Colon (tissue), 2 donors: ENCODE data around the gene PLXDC1.
"Not testable (repeated sequence)": the region's sequence is repeated elsewhere in the genome, so short reads cannot be mapped to it uniquely, and the experiment has no call there.

Experiments used
- FAIRE-seq: peaks from 2 replicates; lab custom pipeline; 2012; peaks lifted over from hg19 to GRCh38; lab: Jason Lieb, UNC
- donor health status: control.
- donor health status: control.

PLXDC1 gene

DNA sequence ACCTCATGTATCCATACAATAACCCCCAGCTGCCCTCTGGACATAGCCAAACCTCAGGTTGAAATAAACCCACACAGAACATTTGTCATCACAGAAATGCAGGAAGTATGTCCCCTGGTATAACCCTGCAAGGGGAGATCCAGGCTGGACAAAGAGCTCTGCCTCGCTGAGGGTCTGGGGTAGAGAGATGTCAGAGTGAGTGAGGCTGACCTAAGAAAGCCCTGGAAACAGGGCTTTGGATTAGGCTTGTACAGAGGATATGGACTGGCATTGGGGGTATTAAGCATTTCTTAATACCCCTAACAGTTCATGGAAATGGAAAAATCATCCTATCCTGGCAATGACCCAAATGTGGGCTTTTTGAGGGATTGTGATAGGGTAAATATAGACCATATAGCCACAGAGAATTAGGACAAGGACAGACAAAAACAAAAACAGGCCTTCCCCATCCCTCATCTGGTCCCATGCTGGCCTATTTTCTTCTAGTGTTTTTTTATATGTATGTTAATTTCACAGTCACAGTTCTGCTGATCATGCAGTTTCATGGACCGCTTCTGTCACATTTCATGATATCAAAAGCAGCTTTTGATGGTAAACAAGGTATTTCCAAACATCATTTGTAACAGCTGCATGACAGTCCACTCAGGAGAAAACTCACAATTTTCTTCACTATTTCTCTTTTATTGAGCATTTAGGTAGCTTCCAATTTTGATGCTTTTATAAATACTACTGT, 26.1 kb downstream of the PLXDC1 start:
- no peak for FAIRE-seq

DNA sequence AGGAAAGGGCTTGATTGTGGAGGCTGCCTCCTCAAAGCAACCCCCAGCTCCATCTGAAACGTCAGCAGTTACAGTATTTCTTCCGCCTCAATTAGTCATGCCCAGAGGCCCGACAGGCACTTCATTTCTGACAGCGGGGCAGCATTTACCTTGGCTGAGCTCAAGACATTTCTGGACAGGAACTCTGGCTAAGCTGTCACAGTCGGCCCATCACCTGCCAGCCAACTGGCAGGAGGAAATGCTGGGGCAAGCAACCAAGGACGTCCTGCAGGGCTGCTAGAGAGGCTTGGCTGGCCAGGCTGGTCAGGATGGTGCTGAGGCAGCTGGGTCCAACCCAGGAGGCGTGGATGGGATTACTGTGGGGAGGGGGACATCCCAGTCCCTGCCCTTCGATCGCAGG, 27.8 kb downstream of the PLXDC1 start:
- FAIRE-seq = no peak

DNA sequence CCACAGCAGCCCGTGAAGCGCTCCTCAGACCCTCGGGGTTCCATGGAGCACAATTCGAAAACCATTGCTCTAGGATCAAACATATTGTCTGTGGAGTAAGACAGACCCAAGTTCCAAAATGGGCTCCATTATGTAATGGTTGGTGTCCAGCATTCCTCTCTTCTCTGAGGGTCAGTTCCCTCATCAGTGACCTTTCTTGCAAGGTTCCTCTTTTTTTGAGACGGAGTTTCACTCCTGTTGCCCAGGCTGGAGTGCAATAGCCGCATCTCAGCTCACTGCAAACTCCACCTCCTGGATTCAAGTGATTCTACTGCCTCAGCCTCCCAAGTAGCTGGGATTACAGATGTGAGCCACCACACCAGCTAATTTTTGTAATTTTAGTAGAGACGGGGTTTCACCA, 28.4 kb downstream of the PLXDC1 start:
- FAIRE-seq = no peak

DNA sequence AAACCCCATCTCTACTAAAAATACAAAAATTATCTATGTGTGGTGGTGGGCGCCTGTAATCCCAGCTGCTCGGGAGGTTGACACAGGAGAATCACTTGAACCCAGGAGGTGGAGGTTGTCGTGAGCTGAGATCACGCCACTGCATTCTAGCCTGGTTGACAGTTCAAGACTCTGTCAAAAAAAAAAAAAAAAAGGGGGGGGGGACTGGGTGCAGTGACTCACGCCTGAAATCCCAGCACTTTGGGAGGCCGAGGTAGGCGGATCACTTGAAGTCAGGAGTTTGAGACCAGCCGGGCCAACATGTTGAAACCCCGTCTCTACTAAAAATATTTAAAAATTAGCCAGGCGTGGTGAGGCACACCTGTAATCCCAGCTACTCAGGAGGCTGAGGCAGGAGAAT, 29.5 kb downstream of the PLXDC1 start:
- FAIRE-seq = not testable (repeated sequence)

DNA sequence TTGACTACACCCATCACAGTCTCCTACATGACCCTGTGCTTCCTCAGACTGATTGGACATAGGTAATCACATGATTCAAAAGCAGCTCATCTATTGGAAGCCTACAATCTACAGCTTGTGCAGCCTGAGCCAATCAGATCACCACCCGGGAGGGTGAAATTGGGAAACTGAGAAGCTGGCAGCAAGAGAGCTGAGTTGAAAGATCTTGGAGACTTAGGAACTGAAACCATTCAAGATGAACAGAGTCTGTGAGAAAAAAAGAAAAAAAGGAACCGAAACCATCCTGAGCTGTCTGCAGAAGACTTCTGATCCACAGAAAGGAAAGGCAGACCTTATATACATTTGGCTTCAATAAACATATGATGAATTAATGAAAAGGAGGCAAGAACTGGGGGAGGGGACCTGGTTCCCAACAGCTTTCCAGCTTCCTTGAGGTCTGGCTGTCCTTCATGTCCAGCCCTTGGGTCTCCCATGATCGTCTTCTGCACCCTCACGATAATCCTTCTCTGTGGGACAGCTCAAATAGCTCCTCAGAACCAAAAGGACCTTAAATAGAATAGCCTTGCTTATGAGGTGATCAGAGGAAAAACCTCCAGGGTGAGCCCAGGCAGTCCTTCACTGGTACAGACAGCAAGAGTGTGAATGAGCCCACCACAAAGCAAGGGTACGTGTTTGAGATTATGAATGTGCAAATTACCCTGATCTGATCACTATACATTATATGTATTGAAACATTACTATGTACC, 32.6 kb downstream of the PLXDC1 start:
- no peak for FAIRE-seq

DNA sequence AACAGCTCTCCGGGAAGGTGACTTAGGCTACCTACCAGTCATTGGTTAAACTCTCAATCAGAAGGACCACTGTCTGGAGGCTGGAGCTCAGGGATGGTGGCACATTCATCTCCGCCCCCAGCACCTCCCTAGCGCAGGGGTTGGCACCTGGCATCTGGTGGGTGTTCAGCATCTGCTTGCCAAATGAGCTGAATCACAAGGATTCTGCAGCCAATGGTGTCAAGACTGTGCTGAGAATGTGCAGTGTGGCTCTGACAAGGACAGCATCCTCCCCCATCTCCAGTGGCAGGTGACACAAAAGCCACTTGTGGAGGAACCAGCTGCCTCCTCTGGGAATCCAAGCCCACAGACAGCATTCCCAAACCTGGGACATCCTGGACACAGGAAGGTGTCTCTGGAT, 35.2 kb downstream of the PLXDC1 start:
- FAIRE-seq = no peak

DNA sequence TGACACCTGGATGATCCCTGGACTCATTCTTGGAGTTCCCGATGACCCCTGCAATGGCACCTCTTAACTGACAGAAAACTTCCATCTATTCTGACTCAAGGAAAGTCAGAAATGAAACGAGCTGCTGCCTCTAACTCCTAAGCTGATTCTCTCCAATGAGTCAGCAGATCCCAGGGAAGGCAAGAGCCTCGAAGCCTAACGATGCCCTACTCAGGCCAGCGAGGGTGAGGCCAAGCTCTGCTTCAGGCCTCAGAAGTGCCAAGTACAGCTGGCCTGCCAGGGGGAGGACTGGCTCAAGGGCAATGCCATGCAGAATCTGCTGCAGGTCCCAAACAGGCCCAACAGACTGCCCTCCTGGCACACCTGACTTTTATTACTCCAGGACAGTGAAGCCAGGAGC, 36.3 kb downstream of the PLXDC1 start:
- FAIRE-seq = no peak

DNA sequence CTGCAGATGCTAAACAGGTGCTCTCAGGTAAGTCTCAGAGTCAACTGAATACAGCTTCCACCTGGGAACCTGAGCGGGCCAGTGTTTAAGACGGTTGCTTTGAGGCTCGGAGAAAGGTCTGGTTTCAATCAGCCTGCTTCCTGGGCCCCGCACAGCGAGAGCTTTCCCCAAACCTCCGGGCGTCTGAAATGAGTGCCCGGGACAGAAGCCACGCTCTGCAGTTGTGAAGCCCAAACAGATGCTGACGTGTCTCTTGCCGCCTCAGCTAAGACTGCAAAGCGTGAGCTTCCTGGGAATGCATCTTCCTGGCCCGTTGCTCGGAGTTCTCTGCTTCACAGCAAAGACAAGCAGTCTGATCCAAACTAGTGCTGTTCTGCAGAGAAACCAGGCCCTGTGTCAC, 36.7 kb downstream of the PLXDC1 start:
- no peak for FAIRE-seq

DNA sequence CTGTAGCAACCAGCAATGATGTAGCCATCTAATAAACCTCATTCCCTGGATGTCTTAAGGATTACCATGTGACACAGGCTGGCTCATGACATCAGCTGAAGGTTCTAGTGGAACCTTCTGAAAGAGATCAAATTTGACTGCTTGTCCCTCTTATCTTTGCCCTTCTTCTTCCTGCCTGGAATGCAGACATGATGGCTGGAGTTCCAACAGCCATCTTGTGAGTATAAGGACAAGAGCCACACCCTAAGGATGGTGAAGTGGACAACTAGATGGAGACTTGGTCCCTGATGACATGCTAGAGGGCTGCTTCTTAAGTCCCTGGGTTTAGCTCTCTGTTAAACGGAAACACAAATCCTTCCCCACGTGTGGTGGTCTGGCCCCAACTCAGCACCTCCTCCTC, 37.6 kb downstream of the PLXDC1 start:
- no peak for FAIRE-seq

DNA sequence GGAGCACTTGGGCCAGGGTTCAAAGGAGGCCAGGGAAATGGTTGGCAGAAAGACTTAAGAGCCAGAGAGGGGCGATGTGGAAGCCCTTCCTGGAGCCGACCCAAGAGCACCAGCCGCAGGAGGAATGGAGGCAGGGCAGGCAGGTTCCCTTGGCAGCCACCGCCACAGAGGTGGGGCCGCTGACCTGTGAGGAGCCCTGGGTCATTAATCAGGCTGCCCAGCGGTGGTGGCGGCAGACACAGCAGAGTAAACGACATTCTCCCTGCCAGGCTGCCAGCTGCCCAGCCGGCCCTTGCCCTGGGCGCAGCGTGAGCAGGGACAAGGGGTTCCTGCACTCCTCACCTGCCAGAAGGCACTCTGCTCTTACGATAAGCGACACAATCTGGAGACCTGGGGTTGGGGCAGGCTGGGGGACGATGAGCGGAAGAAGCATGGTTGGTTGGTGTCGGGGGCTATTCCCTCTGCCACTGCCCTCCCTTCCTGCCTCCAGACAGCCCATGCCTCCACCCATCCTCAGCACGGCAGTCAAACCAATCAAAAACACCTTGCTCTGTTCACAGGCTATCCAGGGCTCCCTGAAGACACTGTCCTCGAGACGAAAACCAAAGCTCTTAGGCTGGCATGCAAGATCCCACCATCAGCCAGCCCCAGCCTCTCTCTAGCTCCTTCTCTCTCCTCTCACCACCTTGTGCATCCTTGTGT, 40.9 kb downstream of the PLXDC1 start:
- FAIRE-seq = no peak

DNA sequence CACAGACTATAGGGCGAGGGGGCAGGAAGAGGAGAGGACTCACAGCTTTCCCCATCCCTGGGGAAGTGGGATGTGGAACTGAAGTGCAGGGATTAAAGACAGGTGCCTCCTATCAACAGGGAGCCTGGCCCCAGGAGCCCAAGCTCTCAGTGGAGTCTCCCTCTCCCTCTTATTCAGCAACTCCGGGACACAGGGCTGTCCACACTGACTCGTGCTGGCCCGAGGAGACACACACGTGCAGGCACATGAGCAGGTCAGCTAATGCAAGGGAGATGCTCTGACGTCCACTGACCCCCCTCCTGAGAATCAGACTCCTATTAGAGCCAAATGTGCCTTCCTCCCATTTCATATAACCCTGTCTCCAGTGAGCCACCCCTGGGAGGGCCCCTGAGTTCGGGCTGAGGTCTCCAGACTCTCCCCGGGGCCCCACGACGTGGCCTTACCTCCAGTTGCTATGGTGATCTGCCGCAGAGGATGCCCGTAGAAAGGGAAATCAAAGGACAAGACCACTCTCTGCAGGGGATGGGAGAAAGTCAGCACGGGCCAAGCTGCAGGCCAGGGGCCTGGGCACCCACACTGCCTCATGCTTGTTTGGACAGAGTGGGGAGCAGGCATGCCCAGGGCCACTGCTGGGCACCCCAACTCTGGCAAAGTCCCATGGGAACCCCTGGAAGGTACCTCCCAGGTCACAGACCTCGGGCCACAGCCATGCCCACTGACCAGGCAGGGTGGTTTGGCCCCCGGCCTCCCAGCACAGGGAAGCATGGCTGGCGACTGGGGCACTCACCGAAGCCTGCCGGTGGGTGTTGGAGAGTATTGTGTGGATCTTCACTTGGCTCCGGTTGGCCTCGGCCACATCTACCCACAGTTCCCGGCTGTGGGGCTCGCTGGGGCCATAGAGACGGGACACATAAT, 42.7 kb downstream of the PLXDC1 start:
- no peak for FAIRE-seq

DNA sequence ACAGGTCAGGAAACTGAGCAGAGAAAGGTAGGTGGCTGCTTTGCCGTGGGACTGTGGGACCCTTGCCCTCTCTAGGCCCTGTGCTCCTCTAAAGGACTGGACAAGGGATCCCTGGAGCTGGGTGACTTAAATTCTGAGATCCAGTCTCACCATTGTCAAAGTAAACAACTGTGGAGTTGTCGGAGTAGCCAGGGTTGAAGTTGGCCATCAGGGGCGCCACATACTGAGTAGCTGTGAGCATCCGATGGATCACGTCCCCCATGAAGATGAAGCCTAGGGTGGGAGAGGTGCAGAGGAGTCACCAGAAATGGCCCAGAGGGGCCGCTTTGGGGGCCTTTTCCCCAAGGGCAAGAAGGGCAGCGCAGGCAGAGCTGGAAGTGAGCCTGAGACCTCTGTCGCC, 43.5 kb downstream of the PLXDC1 start:
- no peak for FAIRE-seq

DNA sequence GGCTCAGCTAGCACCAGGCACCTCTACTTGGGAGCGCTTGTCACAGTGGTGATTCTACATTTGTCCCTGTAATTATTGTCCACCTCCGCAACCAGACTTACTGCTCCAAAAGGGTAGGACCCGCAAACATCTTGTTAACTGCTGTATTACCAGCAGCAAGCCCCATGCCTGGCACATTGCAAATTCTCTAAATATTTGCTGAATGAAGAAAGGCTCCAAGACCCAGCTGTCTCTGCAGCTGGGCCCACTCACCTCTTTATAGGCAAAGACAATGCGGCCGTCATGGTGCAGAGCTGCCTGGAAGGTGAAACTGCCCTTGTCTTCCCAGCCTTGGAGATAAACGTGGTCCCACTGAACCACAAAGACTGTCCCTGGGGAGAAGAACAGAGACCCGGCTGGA, 44.3 kb downstream of the PLXDC1 start:
- no peak for FAIRE-seq

DNA sequence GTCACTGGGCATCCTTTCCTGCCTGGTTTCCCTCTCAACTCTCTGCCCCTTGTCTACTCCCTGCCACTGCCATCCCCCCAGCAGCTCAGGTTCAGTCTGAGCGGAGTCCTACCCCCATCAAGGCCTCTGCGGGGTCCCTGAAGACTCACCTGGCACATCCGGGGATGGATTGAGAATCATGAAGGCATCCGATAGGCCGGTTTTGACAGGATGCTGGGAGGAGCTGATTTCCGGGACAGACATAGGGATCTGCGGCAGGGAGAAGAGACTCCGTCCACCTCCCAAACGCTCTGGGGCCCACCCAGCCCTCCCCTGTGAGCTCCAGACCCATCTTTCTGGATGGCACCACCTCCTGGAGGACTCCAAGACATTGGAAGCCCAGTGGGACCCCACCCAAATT, 45.7 kb downstream of the PLXDC1 start:
- no peak for FAIRE-seq

DNA sequence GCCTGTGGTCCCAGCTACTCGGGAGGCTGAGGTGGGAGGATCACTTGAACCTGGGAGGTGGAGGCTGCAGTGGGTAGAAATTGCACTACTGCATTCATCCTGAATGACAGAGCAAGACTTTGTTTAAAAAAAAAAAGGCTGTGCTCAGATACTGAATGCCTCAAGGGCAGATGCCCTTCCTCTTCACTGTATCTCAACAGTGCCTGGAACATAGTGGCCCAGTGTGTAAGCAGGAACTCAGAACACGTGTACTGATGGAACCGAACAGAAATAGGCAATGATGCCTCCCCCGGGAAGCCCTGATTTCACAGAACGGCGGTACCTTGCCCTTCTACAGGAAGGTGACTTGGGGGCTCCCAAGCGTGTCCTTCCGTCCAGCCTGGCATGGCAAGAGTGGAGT, 46.8 kb downstream of the PLXDC1 start:
- FAIRE-seq = no peak

DNA sequence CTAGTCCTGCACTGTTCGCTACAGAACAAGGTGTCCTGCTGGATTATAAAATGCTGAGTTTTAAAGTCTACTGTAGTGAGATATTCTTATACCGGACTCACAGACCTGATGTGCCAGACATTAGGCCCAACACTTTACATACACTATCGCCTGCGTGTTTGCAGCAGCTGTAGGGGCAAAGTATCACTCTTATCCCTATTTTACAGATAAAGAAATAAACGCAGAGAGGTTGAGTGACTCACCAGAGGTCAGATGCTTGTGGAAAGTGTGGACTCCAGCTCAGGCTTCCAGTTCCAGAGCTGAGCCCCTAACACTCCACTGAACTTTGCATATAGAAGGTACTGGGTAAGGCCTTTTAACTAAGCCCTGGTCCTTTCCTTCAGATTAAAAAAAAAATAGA, 47.4 kb downstream of the PLXDC1 start:
- no peak for FAIRE-seq

DNA sequence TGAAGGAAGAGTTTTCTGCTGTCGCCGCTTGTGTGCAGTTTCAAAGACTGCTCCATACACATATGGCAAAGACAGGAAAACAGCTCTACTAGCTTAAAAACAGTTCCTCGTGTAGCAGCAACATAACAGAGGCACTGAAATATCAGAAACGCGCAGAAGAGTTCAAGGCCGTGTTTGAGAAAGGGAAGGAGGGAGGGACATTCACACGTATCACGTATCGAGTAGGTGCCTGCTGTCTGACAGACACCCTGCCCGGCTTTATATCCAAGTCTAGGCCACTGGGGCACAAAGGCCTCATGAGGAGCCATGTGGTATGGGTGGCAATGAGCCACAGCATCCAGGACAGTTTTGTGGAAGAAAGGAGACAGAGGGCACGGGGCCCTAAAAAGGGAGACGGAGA, 50.3 kb downstream of the PLXDC1 start:
- FAIRE-seq = no peak

DNA sequence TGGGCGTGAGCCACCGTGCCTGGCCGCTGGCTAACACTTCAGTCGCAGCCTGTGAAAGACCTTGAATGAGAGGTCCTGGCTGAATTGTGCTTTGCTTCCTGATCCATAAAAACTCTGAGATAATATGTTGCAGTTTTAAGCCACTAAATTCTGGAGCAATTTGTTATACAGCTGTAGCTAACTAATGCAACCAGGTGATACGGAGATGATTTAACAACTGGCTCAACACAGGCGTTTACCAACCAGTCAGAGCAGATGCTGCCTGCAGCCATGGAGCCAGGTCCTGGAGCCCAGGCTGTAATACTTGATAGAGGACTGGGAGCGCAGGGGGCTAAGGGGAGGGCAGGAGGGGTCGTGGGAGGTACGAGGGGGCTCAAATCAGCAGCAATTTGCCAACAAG, 50.9 kb downstream of the PLXDC1 start:
- no peak for FAIRE-seq

DNA sequence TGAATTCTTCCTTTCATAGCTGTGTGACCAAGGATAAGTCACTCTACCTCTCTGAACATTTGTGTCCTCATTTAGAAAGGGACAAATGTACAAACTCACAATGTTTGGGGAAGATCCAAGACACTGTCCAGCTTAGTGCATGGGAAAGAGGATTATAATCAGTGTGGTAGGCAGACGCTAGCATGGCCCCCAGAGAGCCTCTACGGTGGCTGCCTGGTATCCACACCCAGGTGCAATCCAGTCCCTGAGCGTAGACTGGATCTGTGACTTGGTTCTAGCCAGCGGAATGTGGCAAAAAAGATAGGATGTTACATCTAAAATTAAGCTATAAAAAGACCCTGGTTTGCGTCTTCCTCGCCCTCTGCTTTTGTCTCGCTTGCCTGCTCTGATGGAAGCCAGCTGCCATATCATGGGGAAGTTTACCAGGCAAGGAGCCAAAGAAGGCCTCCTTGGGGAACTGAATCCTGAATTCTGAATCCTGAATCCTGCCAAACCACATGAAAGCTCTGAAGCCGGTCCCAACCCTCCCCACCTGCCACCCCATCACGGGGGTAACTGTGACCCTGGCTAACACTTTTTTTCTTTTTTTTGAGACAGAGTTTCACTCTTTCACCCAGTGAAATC, 51.7 kb downstream of the PLXDC1 start:
- no peak for FAIRE-seq

DNA sequence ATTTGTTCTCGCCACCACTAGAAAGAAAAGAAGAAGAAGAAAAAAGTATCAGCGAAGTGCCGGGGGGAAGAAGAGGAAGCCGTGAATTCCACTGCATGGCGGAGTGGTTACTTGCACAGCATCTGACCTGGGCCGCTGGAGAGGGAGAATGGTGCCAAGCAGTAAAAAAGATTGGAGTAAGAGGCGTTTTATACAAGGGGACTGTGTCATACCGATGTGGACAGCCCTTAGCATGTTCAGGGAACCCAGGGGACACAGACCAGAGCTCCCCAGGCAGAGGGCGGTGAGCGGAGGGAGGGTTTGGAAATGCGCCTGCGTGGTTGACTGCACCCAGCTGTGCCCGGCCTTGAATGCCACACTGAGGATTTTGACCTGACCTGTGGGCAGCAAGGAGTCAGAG, 52.8 kb downstream of the PLXDC1 start:
- no peak for FAIRE-seq

DNA sequence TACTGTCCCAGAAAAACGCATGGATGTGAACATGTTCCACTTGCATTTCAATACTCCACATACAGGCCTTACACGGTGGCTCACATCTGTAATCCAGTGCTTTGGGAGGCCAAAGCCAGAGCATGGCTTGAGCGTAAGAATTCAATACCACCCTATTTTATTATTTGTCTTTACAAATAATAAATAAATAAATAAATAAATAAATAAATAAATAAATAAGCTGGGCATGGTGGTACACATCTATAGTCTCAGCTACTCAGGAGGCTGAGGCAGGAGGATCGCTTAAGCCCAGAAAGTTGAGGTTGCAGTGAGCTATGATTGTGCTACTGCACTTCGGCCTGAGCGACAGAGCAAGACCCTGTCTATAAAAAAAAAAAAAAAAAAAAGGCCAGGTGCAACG, 53.9 kb downstream of the PLXDC1 start:
- FAIRE-seq = no peak

DNA sequence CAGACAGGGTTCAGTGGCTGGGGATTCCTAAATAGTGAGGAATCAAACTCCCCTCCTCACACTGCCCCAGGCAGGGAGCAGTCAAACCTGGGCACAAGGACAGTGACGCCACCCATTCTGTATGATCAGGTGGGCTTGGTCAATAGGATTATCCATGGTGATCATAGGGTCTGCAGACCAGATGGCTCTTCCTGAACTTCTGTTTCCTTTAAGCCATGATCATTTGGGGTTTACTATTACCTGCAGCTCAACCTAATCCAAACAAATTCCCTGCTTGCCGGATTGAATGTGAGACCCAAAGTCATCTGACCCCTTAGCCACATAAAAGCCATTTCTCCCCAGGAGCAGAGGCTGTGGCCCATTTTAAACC, 54.3 kb downstream of the PLXDC1 start:
- FAIRE-seq = no peak
